Fibroblast of gingiva (primary cell): Measurements from ENCODE around the gene MYH16.
"Not testable (repeated sequence)": the region's sequence is repeated elsewhere in the genome, so short reads cannot be mapped to it uniquely, and the experiment has no call there.

ENCODE experiments used
- DNase-seq: peaks from one replicate; pipeline ENCODE4 v3.0.0-alpha.2; 2011; ENCODE audit warnings: low read depth

The MYH16 gene

GRCh38 chr7:99355098-99355497 is 82.5 kb downstream of the MYH16 start:
- no peak for DNase-seq

- no peak for DNase-seq
Observed at GRCh38 chr7:99357701-99358490, 85.3 kb downstream of the MYH16 start.

GRCh38 chr7:99358521-99358920 is 85.9 kb downstream of the MYH16 start:
- DNase-seq, result not testable (repeated sequence)

GRCh38 chr7:99359465-99360154 is 87.0 kb downstream of the MYH16 start:
- DNase-seq, result no peak
